Hindlimb muscle (tissue), 1 donor: ENCODE results near the gene TEX28. TPM values are rescaled to one million over a fixed set of nuclear protein-coding genes. Genes with fewer than 3 reads are reported as not detected.
"Not testable (repeated sequence)": the region's sequence is repeated elsewhere in the genome, so short reads cannot be mapped to it uniquely, and the experiment has no call there.

Source experiments
- DNase-seq: peaks from one replicate; pipeline ENCODE4 v3.0.0-alpha.2; 2013
- polyA plus RNA-seq: library from polyadenylated mRNA; unstranded; fragments of 120-200 nt; gene quantifications from one replicate; pipeline ENCODE4 v1.2.1, GENCODE V29; 2013; ENCODE audit not compliant: insufficient read length

Gene TEX28
- polyA plus RNA-seq, 1 donor, result not detected

- not testable (repeated sequence) for DNase-seq
These were observed 54.9 kb downstream of the TEX28 start for GRCh38 chrX:154239982-154240503.

GRCh38 chrX:154238939-154239559 is 55.9 kb downstream of the TEX28 start:
- not testable (repeated sequence) for DNase-seq

- DNase-seq, result not testable (repeated sequence)
These were observed 61.3 kb downstream of the TEX28 start for GRCh38 chrX:154233620-154234019.

- DNase-seq, result not testable (repeated sequence)
These were observed 63.5 kb downstream of the TEX28 start for GRCh38 chrX:154231443-154231842.

GRCh38 chrX:154226706-154227105 is 68.2 kb downstream of the TEX28 start:
- DNase-seq, result not testable (repeated sequence)

- DNase-seq, result not testable (repeated sequence)
These were observed 69.6 kb downstream of the TEX28 start for GRCh38 chrX:154225292-154225691.

Other genes starting within 250 kb of the TEX28 start
- 25.1 TPM for gene MECP2, start 197.4 kb downstream of the TEX28 start, polyA plus RNA-seq
- gene OPN1LW, start 150.9 kb downstream of the TEX28 start, polyA plus RNA-seq, result not detected
- gene OPN1MW, start 112.5 kb downstream of the TEX28 start, polyA plus RNA-seq, result not detected
- not detected for gene OPN1MW2, start 75.4 kb downstream of the TEX28 start, polyA plus RNA-seq
- not detected for gene OPN1MW3, start 37.5 kb downstream of the TEX28 start, polyA plus RNA-seq
- gene TKTL1, start 671 bp upstream of the TEX28 start, polyA plus RNA-seq, result 0.67 TPM
- 304 TPM for gene FLNA, start 79.5 kb upstream of the TEX28 start, polyA plus RNA-seq
- gene EMD, start 84.2 kb upstream of the TEX28 start, polyA plus RNA-seq, result 51.6 TPM
- 5,697 TPM for gene RPL10, start 103.3 kb upstream of the TEX28 start, polyA plus RNA-seq
- 44.6 TPM for gene DNASE1L1, start 114.1 kb upstream of the TEX28 start, polyA plus RNA-seq
- gene TAFAZZIN, start 116.4 kb upstream of the TEX28 start, polyA plus RNA-seq, result 29.9 TPM
- gene ATP6AP1, start 133.6 kb upstream of the TEX28 start, polyA plus RNA-seq, result 65.6 TPM
- 91.8 TPM for gene GDI1, start 142.0 kb upstream of the TEX28 start, polyA plus RNA-seq
- gene FAM50A, start 149.0 kb upstream of the TEX28 start, polyA plus RNA-seq, result 63.5 TPM
- 41.3 TPM for gene PLXNA3, start 163.2 kb upstream of the TEX28 start, polyA plus RNA-seq
- 13.6 TPM for gene LAGE3, start 184.2 kb upstream of the TEX28 start, polyA plus RNA-seq
- 25.9 TPM for gene UBL4A, start 191.5 kb upstream of the TEX28 start, polyA plus RNA-seq
- 12.2 TPM for gene SLC10A3, start 195.5 kb upstream of the TEX28 start, polyA plus RNA-seq
- 33.9 TPM for gene FAM3A, start 221.1 kb upstream of the TEX28 start, polyA plus RNA-seq